ENCODE data around the gene TSEN34.
"Not testable (repeated sequence)": the region's sequence is repeated elsewhere in the genome, so short reads cannot be mapped to it uniquely, and the experiment has no call there.

TSEN34 gene

DNA sequence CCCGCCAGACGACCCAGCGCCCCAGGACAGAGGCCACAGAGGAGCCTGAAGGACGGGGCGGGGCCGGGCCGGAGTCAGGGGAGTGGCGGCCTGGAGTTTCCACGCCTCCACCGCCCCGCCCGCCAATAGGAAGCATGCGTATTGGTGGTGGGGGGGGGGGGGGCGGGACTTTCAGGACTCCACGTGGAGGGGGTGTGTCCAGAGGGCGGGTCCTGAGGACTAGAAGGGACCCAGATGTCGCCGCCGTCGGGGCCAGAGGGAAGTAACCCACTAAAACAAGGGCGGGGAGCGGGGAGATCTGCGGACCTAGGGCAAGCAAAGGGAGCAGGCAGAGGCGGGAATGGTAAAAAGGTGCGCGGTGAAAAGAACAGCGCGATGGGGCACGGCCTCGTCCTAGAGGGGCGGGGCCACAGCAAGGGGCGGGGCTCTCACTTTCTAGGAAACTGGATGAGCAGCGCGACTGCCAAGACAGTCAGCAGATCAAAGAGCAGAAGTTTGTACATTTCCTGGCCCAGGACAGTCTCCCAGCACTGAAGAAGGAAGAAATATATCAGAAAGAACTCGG is 28.8 kb upstream of the TSEN34 start:
- DNase-seq (ENCODE audit: low read depth): peak; percentile 59

DNA sequence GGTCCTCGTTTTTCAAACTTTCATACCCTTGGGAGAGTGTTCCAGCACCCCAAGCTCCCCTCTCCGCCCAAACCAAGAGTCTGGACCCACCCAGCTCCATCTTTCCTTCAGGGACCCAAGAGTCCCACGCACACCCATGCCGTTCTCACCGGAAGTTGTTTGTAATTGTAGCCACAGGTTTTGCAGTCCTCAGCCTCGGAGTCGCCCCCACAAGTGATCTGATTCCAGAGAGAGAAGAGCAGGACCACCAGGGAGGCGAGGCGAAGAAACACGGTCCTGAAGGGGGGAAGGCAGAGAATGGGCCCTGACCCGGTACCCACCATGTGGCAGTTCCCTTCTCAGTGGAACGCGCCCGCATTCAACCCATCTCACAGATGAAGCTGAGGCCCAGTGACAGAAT is 28.2 kb upstream of the TSEN34 start:
- DNase-seq (ENCODE audit: low read depth): no peak

DNA sequence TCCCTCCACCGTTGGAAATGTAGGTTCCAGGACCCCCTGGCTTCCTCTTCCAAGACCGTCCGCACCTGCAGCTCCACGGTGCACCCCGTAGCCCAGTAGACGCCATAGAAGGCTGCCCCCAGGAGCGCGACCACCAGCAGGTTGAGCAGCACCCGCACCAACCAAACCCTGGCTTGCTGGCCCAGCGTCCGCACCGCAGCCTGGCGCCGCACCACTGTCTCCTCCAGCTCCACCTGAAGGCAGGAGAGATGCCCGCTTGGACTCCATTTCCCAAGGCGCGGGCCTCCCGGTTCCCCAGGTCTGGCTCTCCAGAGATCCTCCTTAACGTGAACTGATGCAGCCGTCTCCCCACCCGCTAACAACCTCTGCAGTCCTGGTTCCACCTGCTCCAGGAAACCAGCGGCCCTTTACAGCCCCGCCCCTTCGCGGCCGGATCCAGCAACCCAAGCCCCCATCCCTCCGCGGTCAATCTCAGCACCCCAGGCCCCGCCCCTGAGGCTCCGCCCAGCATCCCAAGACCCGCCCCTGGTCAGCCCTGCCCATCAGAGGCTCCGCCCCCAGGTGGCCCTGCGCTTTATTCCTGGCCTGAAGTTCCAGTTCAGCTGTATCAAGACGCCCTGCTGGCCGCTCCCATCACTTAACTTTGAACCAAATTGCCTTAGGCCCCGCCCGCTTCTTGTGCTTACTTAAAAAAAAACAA is 26.6 kb upstream of the TSEN34 start:
- peak; percentile 26 for DNase-seq (ENCODE audit: low read depth)

DNA sequence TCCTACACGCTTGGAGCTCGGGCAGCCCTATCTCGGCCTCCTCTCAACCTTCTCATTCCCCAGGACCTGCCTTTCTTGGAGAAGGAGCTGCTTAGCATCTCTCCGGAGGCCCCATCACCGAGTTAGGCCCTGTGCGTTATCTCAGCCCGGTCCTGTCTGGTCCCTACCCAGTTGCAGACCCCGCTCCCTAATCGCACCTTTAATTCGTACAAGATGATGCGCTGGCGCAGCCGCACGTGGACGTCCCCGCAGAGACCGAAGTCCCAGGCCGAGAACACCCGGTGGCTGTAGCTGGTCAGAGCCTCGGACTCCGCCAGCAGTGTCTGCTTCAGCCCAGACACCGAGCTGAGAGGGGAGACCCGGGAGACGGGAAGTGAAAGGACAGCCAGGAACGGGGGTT is 25.9 kb upstream of the TSEN34 start:
- no peak for DNase-seq (ENCODE audit: low read depth)

DNA sequence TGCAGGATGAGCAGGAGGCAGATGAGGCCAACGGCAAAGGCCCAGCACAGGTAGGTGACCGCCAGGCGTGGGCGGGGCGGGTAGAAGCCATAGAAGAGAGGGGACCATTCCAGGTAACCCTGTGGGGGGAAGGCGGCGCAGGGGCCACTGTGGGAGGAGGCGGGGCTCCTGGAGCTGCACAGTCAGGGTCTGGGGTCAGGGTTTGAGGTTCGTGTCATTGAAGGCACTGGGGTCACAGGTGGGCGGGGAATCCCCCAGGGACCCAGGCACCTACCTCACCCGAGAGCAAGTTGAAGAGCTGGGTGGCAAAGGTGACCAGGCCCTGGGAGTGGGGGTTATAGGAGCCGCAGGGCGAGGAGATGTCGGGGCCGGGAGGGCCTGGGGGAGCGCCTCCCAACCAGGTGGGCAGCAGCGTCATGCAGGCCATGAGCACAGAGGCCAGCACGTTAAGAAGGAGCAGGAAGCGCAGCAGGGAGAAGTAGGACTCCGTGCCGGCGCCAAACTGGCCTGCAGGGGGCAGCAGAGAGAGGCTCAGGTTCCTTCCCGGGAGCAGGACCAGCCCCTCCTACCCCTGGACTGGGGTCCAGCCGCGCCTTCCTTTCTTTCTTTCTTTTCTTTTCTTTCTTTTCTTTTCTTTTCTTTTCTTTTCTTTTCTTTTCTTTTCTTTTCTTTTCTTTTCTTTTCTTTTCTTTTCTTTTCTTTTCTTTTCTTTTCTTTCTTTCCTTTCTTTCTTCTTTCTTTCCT is 22.8 kb upstream of the TSEN34 start:
- peak; percentile 98 for DNase-seq (ENCODE audit: low read depth)

DNA sequence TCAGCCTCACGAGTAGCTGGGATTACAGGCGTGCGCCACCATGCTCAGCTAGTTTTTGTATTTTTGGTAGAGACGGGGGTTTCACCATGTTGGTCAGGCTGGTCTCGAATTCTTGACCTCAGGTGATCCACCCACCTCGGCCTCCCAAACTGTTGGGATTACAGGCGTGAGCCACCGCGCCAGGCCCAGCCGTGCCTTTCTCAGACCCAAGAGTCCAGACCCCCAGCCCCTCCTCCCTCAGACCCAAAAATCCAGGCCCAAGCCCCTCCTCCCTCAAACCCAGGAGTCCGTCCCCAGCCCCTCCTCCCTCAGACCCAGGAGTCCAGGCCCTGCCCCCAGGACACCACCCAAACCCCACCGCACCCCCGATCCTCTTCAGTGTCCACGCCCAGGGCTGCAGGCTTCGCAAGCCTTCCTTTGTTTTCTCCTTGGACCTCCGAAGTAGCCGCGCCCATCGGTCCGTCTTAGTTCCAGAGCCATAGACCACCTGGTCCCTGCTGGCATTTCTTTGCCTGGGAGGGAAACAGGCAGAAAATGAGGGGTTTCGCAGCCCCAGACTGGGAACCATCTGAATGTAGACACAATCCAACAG is 21.9 kb upstream of the TSEN34 start:
- no peak for DNase-seq (ENCODE audit: low read depth)

DNA sequence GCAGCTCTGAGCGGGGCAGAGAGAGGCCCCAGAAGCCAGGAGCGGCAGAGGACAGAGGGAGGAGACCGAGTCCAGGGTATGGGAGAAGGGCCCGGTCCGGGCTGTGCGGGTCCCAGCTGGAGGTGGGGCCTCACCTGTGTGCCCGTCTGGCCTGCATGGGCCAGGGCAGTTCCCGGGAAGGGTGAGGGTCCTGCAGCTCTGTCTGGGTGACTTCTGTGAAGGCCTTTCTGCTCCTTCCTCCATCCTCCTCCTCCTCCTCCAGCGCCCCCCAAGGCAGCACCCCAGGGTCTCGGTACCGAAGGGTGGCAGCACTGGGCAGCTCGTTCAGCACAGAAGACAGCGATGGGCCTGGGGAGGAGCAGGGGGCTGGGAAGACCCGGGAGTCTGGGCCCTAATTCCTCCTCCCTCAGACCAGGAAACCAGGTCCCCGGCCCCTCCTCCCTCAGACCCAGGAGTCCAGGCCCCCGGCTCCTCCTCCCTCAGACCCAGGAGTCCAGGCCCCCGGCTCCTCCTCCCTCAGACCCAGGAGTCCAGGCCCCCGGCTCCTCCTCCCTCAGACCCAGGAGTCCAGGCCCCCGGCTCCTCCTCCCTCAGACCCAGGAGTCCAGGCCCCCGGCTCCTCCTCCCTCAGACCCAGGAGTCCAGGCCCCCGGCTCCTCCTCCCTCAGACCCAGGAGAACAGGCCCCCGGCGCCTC is 19.2 kb upstream of the TSEN34 start:
- DNase-seq (ENCODE audit: low read depth): not testable (repeated sequence)

DNA sequence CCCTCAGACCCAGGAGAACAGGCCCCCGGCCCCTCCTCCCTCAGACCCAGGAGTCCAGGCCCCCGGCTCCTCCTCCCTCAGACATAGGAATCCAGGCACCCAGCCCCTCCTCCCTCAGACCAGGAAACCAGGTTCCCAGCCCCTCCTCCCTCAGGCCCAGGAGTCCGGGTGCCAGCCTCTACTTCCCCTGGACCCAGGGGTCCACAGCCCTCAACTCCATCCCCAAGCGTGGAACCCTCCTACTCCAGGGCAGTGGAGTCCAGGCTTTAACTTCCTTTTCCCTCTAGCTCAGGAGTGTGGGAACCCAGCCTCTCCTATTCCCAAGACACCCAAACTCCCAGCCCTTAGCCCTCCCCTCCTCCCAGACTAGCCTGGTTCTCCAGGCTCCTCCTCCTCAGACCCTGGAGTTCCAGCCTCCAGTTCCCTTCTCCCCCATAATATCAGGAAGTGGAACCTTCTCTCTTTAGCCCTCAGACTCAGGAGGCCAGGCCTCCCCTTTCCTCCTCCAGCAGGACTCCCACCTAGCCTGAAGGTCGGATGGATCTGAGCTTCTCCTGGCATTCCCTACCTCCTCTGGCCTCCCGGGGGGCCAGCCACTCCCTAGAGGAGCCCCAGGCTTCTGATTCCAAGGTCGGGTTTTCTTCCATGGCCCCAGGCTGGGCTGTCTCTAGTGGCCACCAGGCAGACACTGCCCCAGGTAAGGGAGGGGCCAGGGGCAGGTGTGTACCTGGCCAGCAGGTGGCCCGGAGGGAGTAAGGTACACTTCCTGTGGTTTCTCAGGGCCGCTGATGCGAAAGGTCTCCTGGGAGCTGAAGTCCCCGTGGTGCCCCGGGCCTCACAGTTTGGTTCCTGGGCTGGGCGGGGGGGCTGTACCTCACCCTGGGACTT is 18.4 kb upstream of the TSEN34 start, which contains the start of gene TMC4:
TMC4 (minus strand) TSS at position 690 of the 888 bp plus-strand sequence; CDS start at position 647, 43 bp downstream.
- DNase-seq (ENCODE audit: low read depth): no peak

DNA sequence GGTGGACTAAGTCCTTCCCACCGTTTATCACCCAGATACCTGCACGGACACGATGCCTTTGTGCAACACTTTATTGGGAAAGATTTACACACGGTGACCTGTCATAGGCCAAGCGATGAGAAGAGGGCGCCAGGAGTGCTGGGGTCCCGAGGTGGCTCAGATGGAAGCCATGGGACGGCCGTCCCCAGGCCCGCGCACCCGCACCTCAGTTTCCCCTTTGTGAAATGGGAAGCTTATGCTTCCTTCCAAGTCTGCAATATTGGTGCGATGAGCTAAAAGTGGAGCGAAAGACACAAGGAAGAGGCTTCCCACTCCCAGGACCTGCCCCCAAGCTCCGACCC is 17.8 kb upstream of the TSEN34 start:
- no peak for DNase-seq (ENCODE audit: low read depth)

DNA sequence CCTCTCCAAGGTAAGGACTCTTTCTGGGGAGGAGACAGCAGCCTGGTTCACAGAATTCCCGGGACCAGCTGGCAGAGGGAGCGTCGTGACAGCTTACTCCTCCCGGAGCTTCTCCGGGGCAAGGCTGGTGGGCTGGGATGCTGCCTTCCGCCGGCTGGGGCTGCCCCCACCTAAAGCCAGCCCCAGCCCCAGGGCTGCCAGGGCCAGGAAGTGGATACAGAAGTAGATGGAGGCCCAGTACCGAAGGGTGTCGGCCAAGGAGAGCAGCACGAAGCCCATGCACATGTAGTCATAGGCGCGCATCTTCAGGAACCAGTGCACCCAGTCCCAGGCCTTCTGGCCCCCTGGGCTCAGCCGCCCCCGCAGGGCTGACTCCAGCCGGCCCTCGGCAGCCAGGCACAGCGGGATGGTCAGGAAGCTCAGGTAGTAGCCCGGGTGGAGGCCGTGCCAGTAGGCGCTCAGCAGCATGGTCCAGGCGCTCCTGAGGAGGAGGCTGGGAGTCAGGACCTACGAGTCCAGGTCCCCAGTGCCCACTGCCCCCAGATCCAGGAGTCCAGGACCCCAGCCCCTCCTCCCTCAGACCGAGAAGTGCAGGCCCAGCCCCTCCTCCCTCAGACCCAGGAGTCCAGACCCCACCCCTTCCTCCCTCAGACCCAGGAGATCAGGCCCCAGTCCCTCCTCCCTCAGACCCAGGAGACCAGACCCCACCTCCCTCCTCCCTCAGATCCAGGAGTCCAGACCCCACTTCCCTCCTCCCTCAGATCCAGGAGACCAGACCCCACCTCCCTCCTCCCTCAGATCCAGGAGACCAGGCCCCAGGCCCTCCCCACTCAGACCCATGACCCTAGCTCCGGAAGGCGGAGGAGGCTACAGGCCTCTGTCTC is 16.9 kb upstream of the TSEN34 start:
- no peak for DNase-seq (ENCODE audit: low read depth)

DNA sequence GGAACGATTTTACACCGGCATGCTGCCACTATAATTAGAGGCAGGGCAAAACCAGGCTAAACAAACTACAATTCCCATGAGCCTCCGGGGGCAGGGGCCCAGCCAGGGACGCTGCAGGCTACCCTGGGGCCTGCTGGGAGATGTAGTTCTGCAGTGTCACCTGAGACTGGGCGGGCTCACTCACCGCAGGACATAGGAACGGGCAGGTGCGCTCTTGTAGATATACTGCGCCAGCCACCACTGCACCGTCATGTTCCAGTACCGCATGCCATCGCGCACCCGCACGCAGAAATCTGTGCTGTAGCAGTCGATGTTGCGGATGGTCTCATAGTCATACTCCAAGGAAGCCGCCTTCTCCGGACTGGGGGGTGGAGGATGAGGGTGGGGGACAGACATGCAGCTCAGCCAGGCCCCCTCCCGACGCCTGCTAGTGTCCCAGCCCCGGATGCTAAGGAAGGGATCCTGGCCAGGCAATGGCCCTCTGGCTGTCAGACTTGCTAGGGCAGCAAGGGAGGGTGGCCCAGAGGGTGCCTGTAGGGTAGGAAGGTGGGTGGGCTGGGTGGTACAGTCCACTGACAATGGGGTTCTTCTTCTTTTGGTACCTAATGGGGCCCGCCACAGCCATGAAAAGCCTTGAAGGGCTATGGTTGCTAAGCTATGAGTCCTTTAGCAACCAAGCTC is 12.4 kb upstream of the TSEN34 start:
- no peak for DNase-seq (ENCODE audit: low read depth)

DNA sequence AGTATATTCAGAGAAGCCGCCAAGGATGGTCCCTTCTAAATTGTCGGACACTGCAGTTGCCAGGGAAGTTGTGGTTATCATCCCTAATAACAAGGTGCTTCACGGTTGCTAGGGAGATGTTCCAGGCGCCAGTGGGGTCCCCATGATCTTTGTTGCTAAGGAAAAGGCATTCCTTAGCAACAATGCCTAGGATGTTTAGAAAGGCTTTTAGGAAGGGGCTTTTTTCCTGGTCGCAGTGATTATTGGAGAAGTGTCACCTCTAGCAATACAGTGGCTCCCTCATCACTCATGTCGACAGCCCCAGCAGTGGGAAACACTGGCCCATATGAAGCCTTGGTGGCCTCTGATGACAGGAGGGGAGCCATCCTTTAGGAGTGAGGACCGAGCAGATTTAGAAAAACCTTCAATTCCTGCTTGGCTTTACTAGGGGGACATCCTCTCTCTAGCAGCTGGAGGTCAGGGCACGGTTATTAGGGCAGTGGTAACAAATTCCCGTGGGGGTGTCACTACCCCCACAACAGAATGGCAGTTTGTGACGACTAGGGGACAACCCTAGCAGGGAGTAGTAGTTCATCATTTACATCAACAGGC is 11.8 kb upstream of the TSEN34 start:
- DNase-seq (ENCODE audit: low read depth): no peak

DNA sequence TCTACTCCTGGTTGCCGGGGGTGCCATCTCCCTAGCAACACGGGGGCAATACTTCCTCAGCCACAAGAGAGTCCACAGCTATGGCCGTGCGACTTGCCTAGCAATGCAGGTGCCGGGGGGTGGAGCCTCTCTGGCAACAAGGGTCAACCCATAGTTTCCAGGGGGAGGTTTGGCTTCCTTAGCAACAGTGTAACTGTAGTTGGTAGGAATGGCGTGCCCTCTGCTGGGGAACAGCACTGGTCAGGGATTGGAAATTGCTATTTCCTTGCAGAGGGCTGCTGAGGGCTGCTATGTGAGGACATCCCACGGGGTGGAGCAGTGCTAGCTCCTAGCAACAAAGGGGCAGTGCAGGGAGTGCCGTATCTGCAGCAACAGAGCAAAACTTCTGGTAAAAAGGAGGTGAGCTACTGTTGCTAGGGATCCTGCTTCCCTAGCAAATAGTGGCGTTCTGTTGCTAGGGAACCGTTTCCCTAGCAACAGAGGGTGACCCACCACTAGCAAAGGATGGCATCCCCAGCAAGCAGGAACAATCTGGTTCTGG is 11.1 kb upstream of the TSEN34 start:
- no peak for DNase-seq (ENCODE audit: low read depth)

DNA sequence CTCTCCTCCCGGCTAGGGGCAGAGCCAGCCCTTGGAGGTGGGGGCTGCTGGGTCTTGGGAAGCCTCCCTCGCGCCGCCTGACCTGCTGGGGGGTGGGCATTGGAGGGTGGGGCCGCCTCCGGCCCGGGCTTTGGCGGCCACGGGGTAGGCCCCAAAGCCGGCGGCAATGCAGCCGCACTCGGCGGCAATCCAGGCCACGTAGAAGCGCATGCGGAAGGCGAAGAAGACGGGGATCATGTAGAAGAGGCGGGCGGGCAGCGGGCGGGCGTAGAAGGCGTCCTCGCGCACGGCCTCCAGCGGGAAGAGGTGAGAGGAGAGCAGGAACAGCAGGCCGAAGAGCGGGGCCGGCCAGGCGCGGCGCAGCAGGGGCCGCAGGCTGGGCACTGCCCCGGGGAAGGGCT is 10.4 kb upstream of the TSEN34 start:
- DNase-seq (ENCODE audit: low read depth): no peak

DNA sequence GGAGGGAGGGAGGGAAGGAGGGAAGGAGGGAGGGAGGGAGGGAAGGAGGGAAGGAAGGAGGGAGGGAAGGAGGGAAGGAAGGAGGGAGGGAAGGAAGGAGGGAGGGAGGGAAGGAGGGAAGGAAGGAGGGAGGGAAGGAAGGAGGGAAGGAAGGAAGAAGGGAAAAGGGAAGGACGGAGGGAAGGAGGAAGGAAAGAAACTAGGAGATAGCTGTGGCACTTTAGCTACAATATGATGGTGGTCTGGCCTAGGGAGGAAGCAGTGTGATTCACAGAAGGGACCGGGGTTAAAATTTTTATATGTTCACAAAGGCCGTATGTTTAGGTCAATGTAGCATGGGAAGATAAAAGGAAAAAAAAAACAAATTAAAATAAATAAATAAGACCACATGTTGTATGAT is 9.2 kb upstream of the TSEN34 start:
- DNase-seq (ENCODE audit: low read depth): not testable (repeated sequence)

DNA sequence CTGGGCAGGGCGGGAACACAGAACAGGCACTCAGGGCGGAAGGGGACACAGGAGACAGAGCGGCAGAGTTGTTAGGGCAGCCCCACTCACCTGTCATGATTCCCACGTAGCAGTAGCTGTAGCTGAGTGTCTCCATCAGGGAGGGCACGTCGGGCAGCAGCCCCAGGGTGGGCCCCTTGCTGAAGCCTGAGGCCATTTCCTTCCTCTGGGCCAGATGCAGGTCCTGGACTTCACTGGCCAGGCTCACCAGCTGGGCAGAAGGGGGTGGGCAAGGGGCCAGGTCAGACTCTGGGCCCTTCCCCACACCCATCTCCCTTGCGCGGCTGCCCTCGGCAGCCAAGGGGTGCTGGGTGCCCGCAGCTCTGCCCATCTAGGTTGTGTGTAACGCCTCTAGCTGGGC is 7.7 kb upstream of the TSEN34 start:
- no peak for DNase-seq (ENCODE audit: low read depth)

DNA sequence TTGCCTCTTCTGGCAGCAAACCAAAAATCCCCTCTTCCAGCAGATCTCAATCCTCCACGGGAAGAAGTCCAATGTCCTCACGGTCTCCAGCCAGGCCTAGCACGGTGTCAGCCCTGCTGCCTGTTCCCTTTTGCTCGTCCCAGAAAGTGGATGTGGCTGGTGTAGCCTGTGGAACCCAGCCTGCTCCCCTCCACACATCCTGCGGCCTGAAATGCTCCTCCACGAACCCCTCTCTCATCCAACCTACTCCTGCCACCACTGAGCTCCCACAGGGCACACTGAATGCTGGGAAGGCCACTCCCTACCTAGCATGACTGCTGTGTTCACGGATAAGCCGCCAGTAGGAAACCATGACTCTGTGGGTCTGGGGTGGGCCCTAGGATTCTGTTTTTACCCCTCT is 4.8 kb upstream of the TSEN34 start:
- no peak for DNase-seq (ENCODE audit: low read depth)

DNA sequence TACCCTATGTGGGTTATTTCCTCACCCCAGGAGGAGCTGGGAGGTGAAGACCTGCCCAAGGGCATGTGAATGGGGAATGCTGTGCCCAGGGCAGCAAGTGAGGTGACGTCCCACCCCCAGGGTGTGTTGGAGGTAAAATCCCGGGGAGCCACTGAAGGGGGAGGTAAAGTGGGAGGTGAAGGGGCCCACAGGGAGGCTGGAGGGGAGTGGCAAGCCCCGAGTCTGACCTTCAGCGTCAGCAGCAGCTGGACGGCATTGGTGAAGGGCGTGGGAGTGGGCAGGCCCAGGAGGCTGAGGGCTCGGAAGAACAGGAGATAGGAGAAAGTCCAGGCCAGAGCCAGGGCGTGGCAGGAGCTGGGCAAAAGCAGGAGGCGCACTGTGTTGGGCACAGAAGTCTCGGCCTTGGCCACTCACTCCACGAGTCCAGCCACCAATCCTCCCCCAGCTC is 4.2 kb upstream of the TSEN34 start:
- DNase-seq (ENCODE audit: low read depth): no peak

Data from stimulated activated CD8-positive, alpha-beta memory T cell treated with anti-CD3 and anti-CD28 coated beads, Interleukin-15, amount 100 ng/mL, for 24 hours (primary cell).